NCI-H1105 treated with DMSO at 0.1 percent for 48 hours (cell line): Measurements from ENCODE around the gene JAGN1.
"Not testable (repeated sequence)": the region's sequence is repeated elsewhere in the genome, so short reads cannot be mapped to it uniquely, and the experiment has no call there.

ENCODE experiments used
- DNase-seq: peaks from one replicate; lab custom pipeline; 2025; lab: John Stamatoyannopoulos, UW

Gene JAGN1

DNA sequence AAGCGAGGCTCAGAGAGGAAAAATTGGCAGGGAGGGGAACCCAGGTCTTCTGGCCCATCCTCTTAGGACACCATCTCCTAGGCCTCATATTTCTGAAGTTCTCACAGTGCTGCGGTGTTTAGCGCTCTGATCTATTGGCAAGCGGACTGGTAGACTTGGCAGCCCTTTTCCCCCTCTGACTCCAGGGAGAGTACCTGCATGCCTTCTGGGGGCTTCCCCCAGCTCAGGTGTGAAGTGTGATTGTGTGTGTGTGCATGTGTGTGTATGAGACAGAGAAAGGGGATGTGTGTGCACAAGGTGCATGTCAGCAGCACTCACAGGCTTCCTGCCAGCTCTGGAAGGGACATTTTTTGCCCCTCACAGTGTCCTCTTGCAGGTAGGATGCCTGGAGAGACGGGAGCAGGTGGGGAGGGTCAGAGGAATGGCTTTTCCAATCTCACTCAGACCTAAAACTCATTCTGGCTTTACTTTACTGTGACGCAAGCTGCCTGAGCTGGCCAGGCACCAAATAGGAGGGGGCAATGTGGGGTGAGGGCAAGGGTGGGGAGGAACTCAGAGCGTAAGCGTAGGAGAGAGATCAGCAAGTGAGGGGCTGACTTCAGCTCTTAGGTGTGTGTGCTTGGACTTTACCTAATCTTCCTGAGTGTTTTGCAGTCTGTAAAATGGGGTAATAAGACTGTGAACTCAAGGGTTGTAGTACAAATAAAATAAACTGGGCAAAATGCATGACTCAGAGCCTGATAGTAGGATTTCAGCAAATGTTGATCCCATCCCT, 8.2 kb downstream of the JAGN1 start:
- DNase-seq, result no peak

DNA sequence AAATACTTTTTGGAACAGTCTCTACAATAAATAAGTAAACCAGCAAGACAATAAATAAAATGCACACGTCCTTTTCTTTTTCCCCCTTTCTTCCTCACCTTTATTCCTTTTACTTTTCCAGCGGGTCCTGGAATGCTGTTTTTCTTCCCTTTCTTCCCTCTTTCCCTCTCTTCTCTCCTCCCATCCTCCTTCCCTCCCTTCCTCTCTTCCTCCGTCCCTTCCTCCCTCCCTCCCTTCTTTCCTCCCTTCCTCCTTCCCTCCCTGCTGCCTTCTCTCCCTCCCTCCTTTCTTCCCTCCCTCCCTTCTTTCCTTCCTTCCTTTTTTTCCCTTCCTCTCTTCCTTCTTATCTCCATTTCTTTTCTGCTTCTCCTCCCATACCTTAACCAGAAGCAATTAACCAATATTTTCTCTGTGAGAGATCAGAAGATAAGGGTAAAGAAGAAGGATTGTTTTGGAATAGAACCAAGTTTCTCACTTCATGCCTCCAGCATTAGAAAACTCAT, 8.9 kb downstream of the JAGN1 start:
- DNase-seq, result no peak

DNA sequence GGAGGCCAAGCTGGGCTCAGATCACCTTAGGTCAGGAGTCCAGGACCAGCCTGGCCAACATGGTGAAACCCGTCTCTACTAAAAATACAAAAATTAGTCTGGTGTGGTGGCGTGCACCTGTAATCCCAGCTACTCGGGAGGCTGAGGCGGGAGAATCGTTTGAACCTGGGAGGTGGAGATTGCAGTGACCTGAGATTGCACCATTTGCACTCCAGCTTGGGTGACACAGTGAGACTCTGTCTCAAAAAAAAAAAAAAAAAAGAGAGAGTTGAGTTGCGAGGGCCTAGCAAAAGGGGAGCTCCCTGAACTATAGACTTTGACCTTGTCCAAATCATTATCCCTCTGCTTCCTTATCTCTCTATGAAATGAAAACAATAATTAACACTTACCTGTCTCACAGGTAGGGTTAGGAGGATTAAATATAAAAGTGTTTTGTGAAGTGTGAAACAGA, 10.6 kb downstream of the JAGN1 start:
- DNase-seq, result not testable (repeated sequence)

DNA sequence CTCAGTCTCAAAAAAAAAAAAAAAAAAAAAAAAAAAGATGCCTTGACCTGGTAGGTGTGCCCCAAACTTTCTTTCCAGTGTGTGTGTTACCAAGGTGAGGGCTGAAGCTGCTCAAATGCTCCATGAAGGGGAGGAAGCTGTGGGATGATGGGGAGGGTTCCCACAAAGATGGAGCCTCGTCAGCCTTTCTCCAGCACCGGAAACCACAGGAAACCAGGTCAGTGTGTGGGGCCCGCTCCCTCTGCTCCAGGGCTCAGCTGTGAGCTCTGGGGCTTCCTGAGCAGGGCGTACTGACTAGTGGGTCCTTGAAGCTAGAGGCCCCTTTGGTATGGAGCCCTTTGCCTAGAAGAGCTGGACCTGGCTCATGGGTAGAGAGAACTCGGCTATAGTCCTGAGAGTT, 11.6 kb downstream of the JAGN1 start:
- DNase-seq, result no peak

DNA sequence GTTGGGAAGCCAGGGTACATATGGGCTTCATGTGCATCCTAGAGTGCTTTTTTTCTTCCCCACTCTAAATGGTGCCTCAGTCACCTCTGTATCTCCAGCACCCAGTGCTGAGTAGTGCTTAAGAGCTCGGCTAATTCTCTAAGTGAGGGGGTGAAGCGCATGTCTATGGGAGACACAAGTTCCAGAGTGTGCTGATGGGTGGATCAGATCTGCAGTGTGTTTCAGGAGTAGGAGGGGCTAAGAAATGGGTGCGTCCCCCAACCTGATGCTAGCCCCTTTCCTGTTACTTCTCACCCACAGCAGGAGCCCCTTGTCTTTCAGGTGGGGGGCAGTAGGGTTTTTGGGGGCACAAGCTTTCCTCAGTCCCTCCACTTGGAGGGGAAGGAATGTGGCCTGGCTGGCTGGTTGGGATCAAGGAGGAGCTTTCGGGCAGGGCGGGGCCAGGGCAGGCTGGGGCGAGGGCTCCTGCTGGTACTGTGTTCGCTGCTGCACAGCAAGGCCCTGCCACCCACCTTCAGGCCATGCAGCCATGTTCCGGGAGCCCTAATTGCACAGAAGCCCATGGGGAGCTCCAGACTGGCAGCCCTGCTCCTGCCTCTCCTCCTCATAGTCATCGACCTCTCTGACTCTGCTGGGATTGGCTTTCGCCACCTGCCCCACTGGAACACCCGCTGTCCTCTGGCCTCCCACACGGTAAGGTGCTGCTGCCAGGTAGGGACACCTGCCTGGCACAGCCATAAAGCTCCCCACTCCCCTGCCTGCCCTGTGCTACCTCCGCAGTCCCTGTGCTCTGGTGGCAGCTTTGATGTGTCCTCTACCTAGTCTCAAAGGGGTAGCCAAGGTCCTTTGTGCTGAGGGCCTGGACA, 12.2 kb downstream of the JAGN1 start, which contains the start of gene IL17RE:
TSS of gene IL17RE (plus strand) at position 477 of the 866 bp plus-strand sequence. CDS start at position 562, 85 bp downstream.
- no peak for DNase-seq

DNA sequence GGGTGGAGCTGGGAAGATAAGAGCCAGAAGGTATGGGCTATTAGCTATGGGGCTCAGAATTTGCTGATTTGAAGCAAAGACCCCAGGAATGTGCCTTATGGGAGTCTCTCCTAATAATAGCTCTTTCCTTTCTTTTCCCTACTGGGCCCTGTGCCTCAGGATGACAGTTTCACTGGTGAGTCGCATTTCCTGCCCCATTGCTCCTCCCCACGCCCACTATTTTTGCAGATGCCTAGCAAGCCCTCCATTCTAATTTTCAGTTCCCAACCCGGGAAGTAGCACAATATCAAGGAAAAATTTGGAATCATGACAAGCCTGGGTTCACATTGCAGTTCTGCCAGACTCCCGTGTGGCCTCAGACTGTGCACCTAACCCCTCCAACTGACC, 12.8 kb downstream of the JAGN1 start:
- DNase-seq, result no peak

DNA sequence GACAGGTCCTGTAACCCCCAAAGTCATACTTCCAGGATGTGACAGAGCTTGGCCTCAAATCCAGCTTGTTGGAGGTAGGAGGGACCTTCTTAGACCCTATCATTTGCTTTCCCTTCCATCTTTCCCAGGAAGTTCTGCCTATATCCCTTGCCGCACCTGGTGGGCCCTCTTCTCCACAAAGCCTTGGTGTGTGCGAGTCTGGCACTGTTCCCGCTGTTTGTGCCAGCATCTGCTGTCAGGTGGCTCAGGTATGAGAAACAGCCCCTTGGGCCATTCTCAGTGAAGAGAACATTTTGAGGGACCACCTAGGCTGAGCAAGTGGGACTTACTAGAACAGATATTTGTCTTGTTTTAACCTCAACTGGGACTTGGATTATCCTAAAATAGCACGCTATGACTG, 13.5 kb downstream of the JAGN1 start:
- DNase-seq, result no peak

DNA sequence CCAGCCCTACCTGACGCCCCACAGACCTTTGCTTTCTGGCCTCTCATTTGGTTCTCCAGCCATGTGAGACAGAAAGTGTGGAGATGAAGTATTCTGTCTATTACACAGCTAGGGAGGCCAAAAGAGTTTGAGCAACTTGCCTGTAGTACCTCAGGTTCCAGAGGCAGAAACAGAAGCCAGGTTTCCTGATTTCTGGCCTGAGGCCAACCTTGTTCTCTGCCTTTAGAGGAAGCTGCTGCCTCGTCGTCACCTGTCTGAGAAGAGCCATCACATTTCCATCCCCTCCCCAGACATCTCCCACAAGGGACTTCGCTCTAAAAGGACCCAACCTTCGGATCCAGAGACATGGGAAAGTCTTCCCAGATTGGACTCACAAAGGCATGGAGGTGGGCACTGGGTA, 16.1 kb downstream of the JAGN1 start:
- DNase-seq, result no peak

DNA sequence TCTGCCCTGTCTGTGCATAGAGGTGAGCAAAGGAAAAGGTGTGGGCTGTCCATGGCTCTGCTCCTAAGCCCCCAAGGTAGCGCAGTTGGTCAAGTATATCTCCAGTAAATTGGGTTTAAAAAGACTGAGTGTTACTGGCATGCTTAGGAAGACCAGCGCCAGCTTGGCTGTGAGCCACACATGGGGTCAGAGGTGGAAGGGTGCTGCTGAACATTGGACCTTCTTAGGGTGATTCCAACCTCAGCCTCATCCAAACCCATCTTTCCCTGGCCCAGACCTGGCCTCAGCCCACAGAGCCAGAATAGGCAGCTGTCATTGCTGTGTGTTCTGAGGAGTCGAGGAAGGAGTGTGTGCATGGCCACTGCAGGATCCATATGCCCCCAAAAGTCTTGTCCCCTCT, 17.9 kb downstream of the JAGN1 start:
- no peak for DNase-seq

DNA sequence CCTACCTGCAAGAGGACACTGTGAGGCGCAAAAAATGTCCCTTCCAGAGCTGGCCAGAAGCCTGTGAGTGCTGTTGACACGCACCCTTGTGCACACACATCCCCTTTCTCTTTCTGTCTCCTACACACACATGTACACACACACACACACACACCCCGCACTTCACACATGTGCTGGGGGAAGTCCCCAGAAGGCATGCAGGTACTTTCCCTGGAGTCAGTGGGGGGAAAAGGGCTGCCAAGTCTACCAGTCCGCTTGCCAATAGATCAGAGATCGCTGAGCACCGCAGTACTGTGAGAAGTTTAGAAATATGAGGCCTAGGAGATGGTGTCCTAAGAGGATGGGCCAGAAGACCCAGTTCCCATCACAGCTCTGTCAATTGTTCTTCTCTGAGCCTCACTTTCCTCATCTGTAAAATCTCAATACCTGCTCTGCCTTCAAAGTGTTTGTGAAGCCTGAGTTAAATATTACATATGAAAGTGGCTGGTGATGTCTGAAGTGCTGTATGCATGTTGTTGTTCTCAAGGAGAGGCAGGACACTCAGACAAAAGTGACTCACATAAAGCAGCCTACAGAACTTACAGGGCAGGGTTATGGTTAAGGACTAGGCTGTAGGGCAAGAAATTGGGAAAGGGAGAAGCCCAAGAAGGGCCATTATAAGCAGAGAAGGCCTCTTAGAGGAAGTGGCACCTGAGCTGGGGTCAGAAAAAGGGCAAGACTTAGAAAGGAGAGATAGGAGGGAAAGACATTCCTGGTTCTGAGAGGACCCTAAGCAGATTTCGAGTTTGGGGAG, 19.0 kb downstream of the JAGN1 start:
- no peak for DNase-seq

DNA sequence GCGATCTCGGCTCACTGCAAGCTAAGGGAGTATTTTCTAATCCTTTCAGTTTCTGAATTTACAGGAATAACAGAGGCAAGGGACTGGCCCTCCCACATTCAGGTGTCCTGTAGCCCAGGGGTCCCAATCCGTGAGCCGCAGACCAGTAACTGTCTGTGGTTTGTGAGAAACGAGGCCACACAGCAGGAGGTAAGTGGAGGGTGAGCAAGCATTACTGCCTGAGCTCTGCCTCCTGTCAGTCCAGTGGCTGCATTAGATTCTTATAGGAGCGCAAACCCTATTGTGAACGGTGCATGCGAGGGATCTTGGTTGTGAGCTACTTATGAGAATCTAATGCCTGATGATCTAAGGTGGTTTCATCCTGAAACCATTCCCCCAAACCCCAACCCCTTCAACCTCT, 21.5 kb downstream of the JAGN1 start:
- DNase-seq, result no peak

DNA sequence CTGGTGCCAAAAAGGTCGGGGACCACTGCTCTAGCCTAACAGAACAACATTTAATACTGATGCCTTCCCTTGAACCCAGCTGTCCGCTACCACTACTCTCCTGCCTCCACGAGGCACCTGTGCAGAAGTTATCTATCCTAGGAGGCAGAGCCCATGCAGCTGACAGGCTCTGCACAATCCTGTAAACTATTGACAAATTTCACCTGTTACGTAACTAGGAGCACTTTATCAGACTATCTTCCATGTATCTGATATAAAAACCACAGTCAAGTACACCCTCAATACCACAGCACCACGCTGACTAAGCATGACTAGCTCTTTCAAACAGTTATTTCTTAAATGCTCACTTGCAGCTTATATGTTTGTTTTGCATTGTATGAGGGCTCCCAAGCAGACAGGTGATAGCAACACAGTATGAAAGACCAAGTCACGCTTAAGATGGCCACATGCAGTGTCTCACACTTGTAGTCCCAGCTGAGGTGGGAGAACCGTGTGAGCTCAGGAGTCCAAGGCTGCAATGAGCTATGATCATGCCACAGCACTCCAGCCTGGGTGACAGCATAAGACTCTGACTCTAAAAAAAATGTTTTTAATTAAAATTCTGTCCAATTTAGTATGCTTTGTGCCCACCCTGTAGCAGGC, 22.0 kb downstream of the JAGN1 start:
- DNase-seq, result no peak

DNA sequence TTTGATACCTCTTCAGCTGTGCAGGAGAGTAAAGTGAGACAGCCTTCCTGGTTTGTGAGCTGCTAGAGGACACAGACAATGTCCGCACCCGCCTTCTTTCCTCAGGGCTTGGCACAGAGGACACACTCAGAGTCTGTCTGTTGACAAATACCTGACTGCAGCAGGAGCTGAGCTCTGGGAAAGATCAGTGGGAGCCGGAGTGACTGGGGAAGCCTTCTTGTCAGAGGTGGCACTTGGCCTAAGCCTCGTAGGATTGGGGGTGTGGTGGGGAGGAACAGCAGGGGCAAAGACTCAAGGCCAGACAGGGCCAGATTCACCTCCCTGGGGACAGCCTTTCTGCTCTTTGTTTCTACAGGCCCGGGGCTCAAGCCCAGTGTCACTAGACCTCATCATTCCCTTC, 23.2 kb downstream of the JAGN1 start:
- no peak for DNase-seq

DNA sequence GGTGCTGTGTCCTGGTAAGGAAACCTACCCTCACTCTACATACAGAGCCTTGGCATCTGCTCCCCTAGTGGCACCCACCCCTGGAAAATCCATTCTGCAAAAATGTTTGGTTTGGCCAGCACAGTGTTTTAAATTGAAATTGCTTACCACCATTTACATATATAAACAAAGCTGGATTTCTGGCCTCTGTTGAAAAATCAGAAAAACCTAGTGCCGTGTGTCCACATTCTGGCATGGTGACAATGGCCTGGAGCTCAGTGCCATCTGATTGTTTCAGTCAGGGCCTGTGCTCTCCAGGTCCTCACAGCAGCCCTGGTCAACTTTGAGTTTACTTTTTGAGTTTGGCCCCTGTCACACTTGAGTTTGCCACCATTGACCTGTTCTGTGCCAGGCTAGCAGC, 23.6 kb downstream of the JAGN1 start:
- no peak for DNase-seq

DNA sequence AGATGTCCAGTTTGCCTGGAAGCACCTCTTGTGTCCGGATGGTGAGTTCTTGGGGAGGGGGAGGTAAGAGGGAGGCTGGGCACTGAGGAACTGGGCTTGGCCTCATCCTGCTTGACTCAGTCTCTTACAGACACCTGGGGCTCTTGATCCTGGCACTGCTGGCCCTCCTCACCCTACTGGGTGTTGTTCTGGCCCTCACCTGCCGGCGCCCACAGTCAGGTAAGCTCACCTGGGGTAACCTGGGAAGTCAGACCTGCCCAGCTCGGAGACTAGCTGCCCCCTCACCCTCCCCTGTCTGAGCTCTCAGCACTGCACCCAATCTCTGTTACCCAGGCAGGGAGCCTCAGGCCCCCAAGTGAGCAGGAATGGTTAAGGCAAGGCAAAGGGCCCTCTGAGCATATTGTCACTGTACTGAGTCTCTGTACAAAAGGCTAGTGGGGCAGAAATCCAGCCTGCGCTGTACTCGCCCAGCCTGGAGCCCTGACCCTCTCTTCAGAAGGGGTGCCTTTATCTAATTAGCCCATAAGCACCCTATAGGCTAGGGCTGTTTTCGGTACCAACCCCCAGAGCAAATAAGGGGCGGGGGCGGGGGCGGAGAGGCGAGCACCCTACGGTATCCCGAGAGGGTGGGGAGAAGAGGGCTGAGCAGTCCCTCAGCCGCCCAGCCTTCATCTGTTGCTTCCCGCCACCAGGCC, 24.3 kb downstream of the JAGN1 start:
- DNase-seq, result peak; percentile 23

DNA sequence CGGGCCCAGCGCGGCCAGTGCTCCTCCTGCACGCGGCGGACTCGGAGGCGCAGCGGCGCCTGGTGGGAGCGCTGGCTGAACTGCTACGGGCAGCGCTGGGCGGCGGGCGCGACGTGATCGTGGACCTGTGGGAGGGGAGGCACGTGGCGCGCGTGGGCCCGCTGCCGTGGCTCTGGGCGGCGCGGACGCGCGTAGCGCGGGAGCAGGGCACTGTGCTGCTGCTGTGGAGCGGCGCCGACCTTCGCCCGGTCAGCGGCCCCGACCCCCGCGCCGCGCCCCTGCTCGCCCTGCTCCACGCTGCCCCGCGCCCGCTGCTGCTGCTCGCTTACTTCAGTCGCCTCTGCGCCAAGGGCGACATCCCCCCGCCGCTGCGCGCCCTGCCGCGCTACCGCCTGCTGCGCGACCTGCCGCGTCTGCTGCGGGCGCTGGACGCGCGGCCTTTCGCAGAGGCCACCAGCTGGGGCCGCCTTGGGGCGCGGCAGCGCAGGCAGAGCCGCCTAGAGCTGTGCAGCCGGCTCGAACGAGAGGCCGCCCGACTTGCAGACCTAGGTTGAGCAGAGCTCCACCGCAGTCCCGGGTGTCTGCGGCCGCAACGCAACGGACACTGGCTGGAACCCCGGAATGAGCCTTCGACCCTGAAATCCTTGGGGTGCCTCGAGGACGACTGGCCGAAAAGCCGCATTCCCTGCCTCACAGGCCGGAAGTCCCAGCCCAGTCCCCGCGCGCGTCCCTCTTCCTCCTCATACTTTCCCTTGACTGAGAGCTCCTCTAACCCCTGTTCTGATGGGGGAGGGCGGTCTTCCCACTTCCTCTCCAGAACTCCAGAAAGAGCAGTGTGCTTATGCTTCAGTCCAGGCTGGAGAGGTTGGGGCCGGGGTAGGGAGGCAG, 25.1 kb downstream of the JAGN1 start:
- peak; percentile 16 for DNase-seq

DNA sequence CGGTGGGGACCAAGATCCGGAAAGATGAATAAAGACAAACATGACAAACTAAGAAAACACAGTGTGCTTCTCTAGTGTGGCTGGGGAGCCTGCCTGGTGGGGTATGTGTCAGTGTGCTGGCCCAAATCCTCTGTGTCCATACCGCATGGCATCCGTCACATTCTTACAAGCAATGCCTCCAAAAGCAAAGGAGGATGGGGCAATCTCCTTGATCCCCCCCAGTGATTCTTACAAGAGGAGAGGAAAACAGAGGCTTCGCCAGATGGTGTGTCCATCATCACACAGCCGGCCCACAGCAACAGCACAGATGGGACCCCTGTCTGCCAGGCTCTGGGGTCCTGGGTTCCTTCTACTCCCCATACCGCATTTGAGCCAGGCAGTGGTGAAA, 25.9 kb downstream of the JAGN1 start:
- DNase-seq, result no peak

DNA sequence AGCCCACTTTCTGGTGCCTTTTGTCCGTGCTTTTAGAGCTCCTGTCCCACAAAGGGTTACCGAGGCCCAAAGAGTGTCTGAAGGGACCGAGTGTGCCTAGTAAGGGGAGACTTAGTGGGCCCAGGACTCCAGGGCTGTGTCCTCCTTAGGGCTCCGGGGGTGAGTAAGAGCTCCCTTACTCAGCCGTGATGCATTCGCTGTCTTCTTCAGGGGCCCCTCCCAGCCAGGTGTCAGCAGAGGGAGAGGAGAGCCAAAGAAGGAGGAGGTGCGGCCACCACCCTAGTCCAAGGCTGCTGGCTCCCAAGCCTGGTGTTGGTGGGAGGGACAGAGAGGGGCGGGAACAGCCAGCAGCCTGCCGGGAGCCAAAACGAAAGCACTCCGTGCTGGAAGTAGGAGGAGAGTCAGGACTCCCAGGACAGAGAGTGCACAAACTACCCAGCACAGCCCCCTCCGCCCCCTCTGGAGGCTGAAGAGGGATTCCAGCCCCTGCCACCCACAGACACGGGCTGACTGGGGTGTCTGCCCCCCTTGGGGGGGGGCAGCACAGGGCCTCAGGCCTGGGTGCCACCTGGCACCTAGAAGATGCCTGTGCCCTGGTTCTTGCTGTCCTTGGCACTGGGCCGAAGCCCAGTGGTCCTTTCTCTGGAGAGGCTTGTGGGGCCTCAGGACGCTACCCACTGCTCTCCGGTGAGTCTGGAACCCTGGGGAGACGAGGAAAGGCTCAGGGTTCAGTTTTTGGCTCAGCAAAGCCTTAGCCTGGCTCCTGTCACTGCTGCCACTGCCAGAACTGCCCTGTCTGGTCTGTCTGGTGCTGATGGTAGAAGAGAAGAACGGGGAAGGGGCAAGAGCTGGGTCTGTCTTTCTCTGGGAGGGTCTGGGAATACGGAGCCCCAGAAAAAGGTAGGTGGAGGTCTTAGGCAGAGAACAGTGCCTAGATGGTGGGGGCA, 26.6 kb downstream of the JAGN1 start, which contains the start of gene IL17RC:
TSS of gene IL17RC (plus strand) at position 365 of the 947 bp plus-strand sequence. CDS start at position 583, 218 bp downstream.
- DNase-seq, result peak; percentile 65

DNA sequence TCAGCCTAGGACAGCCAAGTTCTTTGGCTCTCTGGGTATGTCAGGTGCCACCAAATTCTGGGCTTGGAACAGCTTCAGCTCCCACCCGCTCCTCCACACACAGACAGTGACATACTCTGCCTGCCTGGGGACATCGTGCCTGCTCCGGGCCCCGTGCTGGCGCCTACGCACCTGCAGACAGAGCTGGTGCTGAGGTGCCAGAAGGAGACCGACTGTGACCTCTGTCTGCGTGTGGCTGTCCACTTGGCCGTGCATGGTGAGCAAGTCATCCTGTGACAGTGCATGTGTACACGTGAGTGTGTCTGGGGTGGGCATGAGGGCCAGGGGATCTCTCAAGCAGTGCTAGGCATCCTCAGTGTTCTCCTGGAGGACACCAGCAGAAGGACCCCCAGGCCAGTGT, 27.4 kb downstream of the JAGN1 start:
- DNase-seq, result no peak
